ENCODE data around the gene CD46. TPM values are rescaled to one million over a fixed set of nuclear protein-coding genes. Genes with fewer than 3 reads are reported as not detected.

CD46 gene
- total and polyA plus RNA-seq, 10 of the 15 experiments (the other 5 are each of a cell fraction or from before 2014, with no cell fraction given): 61.1 to 198 (median 81.4) TPM

GRCh38 chr1:207836591-207837347, 84.9 kb downstream of the CD46 start:
- intact Hi-C loops (cut with micrococcal nuclease; ENCODE audit: unreplicated experiment): no loop called here
- no peak overlapping the region for H3K27ac ChIP-seq (ENCODE audit: control insufficient read depth, insufficient read depth)
- in situ Hi-C loops (cut with MboI): no loop called here
- peaks cover 22% of the 10 kb centered on the region for H3K4me1 ChIP-seq (ENCODE audit: control insufficient read depth, insufficient read depth, low read length)
- H3K27me3 ChIP-seq (replicated peaks in 1 of 2; ENCODE audit: control insufficient read depth in 2 of 2, insufficient read depth in 2 of 2, low read length in 1 of 2): no peaks in the 10 kb centered on the region
- H3K9me3 ChIP-seq (replicated peaks; ENCODE audit: control insufficient read depth, insufficient read depth, low read length): no peaks in the 10 kb centered on the region; the same call in 2 of the 3 replicates
- WGBS (ENCODE audit: insufficient coverage, insufficient replicate concordance, low lambda C conversion rate, missing lambda C conversion rate): 94% methylated on average over 15 of the region's 15 CpGs
- H3K4me3 ChIP-seq: no peak overlapping the region
- FAIRE-seq (no peak), ATAC-seq (no peak), DNase-seq (ENCODE audit: low read depth, low spot score) (no peak)
- no peak overlapping the region for H3K9ac ChIP-seq (ENCODE audit: control insufficient read depth, insufficient read depth, low read length)
- no peak overlapping the region for H3K4me2 ChIP-seq (ENCODE audit: control insufficient read depth, insufficient read depth)
- ChIA-PET SMC1A (ENCODE audit: uncharacterized antibody, unreplicated experiment) (interaction anchor here (12.0 kb wide), 1 partner anchor 30 kb away, joined by 444 read pairs; no protein-coding TSS in a partner anchor), RAD21 (ENCODE audit: unreplicated experiment) (no interaction called here), POLR2A (interaction anchor here (1.0 to 20.7 kb wide), 3 partner anchors 9 to 29 kb away, joined by 3 to 620 read pairs (median 18); no protein-coding TSS in a partner anchor), CTCF (interaction anchor here (26.0 kb wide), 1 partner anchor 32 kb away, joined by 821 read pairs; no protein-coding TSS in a partner anchor)
- BruUV-seq (replicated peaks): TSS peak; percentile 35
- no peak for TF ChIP-seq SMAD5 (IDR thresholded peaks at IDR 0.05; ENCODE audit: low read depth)
- no peak for TF ChIP-seq E2F4 (IDR thresholded peaks at IDR 0.05; ENCODE audit: low read depth, low read length)
- TF ChIP-seq CHD1 (IDR thresholded peaks at IDR 0.05; ENCODE audit: low read depth, low read length): no peak
- TF ChIP-seq IKZF1 (conservative IDR thresholded peaks at IDR 0.05): no peak
- no peak for TF ChIP-seq HDAC6 (IDR thresholded peaks at IDR 0.05; ENCODE audit: unreplicated experiment)
- TF ChIP-seq KLF5 (IDR thresholded peaks at IDR 0.05; ENCODE audit: partially characterized antibody): no peak
- no peak for TF ChIP-seq BCL3 (IDR thresholded peaks at IDR 0.05; ENCODE audit: borderline replicate concordance, insufficient read depth, low read depth, low read length, poor library complexity, severe bottlenecking)
- no peak for TF ChIP-seq TCF3 (IDR thresholded peaks at IDR 0.05; ENCODE audit: borderline replicate concordance, insufficient read depth, low read depth, low read length)
- TF ChIP-seq KDM1A (IDR thresholded peaks at IDR 0.05; ENCODE audit: borderline replicate concordance): no peak
- TF ChIP-seq ZNF622 (IDR thresholded peaks at IDR 0.05): no peak
- TF ChIP-seq MYC (IDR thresholded peaks at IDR 0.05; ENCODE audit: insufficient read depth, insufficient read length, insufficient replicate concordance, low read length, severe bottlenecking): no peak
- no peak for TF ChIP-seq ZZZ3 (IDR thresholded peaks at IDR 0.05; ENCODE audit: control insufficient read depth, insufficient read length, low read depth)
- no peak for TF ChIP-seq SPI1 (IDR thresholded peaks at IDR 0.05; ENCODE audit: borderline replicate concordance, insufficient read depth, low read depth, low read length)
- TF ChIP-seq NR2C1 (IDR thresholded peaks at IDR 0.05): no peak
- TF ChIP-seq ZNF687 (IDR thresholded peaks at IDR 0.05): no peak
- no peaks in the 10 kb centered on the region for H4K20me1 ChIP-seq (ENCODE audit: control insufficient read depth, insufficient read depth)
- no peaks in the 10 kb centered on the region; the same call in 1 of the 2 replicates for H3K79me2 ChIP-seq (ENCODE audit: control insufficient read depth, insufficient read depth, low read length)
- peaks cover 0 to 4% of the 10 kb centered on the region in 2 experiments; a peak in 2 of 4 replicates for H3K36me3 ChIP-seq (ENCODE audit: control insufficient read depth in 2 of 2, insufficient read depth in 2 of 2, low read length in 1 of 2)
- no peak overlapping the region for H2AFZ ChIP-seq (ENCODE audit: control insufficient read depth, low read depth, low read length)
